Fibroblast of villous mesenchyme (primary cell): ENCODE measurements around the gene TCF12. TPM values are rescaled to one million over a fixed set of nuclear protein-coding genes. Genes with fewer than 3 reads are reported as not detected.

Experiments used
- DNase-seq: peaks from one replicate; pipeline ENCODE4 v3.0.0-alpha.2; 2010; ENCODE audit warnings: low read depth
- H3K4me3 ChIP-seq: 2 replicates; pipeline ENCODE4 v1.5.1; 2011; ENCODE audit warnings: low read depth, mild to moderate bottlenecking, low read length
- total RNA-seq: library from RNA; depleted of rRNA; stranded (reverse); fragments of >200 nt; gene quantifications from 2 replicates; pipeline ENCODE4 v1.2.3, GENCODE V29; 2012
- TF ChIP-seq, protein P1 (sequence below): IDR thresholded peaks from 2 replicates; pipeline ENCODE4 v1.5.1; 2012; ENCODE audit warnings: low read depth, mild to moderate bottlenecking, low read length; ENCODE audit not compliant: insufficient read depth

Gene TCF12
- total RNA-seq, 1 donor, result 110 TPM

DNA sequence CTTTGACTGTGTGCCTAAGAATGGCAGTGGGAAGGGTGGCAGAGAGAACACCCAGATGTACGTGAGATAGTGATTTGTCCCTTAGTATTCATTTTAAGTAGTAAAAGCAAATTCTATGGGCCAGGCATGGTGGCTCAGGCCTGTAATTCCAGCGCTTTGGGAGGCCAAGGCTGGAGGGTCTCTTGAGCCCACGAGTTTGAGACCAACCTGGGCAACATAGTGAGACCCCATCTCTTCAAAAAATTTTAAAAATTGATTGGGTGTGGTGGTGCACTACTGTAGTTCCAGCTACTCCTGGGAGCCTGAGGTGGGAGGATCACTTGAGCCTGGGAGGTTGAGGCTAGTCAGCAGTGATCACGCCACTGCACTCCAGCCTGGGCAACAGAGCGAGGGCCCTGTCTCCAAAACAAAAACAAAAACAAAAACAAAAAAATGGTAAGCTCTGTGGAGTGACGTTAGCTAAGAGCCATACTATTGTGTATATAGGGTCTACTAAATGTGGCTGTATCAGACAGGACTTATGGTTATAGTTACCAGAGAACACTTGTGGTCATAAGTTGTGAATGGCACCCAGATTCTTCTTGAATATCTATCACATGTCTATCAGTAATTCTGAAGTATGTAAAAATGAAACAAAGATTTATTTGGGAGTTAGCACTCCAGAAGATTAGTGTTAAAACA is 171.5 kb downstream of the TCF12 start:
- no peak for DNase-seq
- TF ChIP-seq, protein P1, sequence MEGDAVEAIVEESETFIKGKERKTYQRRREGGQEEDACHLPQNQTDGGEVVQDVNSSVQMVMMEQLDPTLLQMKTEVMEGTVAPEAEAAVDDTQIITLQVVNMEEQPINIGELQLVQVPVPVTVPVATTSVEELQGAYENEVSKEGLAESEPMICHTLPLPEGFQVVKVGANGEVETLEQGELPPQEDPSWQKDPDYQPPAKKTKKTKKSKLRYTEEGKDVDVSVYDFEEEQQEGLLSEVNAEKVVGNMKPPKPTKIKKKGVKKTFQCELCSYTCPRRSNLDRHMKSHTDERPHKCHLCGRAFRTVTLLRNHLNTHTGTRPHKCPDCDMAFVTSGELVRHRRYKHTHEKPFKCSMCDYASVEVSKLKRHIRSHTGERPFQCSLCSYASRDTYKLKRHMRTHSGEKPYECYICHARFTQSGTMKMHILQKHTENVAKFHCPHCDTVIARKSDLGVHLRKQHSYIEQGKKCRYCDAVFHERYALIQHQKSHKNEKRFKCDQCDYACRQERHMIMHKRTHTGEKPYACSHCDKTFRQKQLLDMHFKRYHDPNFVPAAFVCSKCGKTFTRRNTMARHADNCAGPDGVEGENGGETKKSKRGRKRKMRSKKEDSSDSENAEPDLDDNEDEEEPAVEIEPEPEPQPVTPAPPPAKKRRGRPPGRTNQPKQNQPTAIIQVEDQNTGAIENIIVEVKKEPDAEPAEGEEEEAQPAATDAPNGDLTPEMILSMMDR, result no peak
- H3K4me3 ChIP-seq, result no peak overlapping the region

DNA sequence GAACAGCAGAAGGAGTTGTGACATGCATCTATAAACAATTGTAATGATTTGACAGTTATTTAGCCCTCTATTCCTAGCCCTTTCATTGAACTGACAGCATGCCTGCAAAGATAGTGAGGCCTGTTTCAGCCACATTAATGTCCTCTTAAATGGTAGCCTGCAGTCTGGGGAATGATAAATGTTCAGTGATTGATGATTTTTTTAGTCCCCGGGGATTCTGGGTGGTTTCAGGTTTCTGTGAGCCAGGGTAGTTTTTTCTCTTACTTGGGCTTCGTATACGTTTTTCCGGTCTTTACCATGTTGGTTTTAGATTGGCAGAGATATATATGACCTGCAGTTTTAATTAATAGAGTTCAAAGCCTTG is 172.0 kb downstream of the TCF12 start:
- peak; percentile 34 for DNase-seq

DNA sequence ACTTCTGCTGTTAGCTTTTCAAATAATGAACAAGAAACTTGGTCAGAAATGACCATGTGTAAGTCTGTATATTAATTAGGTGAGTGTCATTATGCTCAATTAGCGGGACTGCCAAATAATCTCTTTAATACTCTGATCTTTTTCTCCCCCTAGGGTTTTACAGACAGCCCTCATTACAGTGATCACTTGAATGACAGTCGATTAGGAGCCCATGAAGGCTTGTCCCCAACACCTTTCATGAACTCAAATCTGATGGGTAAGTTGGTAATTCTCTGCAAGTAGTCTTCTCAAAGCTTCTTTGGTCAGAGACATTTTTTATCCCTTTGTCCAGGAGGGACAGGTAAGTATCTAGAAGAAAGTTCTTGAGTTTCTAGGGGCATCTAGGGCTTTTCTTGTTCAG is 173.2 kb downstream of the TCF12 start:
- TF ChIP-seq, protein P1, result no peak
- no peak overlapping the region for H3K4me3 ChIP-seq
- DNase-seq, result no peak

More for the DNA sequence above, 172.0 kb downstream of the TCF12 start:
- H3K4me3 ChIP-seq, result no peak overlapping the region
- TF ChIP-seq, protein P1, result no peak

DNA sequence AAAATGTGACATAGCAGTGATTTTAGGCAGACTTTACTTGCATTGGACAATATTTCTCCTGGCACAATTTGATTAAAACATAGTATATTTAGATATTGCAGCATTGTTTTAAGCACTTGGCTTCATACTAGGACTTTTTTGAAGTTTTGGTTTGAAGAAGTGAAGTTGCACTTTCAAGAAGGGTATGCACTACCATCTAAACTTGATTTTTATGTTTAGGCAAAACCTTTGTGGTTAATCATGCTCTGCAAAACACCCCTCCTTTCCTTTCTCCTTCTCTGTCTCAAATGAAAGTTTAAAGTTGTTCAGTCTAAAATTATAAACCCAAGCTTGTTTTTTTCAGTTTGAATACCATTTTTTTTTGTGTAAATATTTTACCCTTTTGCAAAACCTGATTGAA is 173.8 kb downstream of the TCF12 start:
- TF ChIP-seq, protein P1, result no peak
- H3K4me3 ChIP-seq, result no peak overlapping the region
- DNase-seq, result no peak

DNA sequence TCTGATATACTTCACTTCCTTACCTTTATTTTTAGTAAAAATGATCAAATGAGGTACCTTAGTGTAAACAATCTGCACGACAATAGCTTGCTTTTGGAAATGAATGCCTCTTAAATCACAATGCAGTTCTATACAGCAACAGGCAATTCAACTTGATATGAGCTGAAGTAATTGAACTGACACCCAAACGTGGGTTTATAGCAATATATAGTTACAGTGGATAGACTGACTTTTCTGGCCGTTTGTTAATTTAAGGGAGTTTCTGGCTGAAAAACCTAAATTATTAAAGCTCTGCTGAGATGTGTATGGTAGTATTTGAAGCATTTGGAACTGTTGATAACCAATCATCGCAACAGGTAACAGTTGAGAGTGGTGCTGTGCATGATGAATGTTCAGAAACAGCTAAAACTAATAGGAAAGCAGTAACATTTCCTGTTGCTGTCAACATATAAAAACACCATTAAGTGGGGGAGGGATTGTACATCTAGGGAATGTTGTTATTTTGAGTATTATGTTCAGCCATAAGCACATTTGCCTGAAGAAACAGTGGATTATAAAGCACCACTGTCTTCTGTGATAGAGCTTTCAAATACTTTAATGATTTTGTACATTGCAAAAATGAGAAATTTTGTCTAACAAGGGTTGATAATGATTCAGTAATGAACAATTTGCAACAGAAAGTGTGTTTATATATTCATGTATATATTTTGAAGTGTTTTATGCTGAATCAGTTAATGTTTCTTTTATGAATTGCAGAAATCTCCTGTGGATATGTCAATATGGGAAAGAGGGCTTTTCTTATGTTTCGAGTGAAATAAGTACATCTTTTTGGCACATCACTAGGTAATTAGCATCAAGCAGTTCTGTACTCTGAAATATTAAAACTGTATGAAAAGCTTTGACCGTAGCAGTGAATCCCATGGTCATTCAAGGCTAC is 176.1 kb downstream of the TCF12 start:
- no peak for DNase-seq
- TF ChIP-seq, protein P1, result no peak

DNA sequence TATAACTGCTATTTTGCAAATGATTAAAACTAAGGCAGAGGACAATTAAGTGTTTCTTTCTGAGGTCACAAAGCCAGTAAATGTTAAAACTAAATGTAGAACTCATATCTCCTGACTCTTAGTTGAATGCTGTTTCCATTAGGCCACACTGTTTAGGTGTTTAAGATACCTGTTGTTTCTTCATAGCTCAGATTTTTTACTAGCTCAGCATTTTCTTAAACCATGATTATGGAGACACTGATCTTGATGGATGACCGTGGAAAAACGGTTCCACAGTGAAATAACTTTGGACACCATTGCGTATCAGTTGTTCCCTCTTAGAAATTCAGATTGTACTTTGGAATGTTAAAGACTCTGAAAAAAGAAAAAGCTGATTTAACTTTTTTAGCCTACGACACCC is 177.5 kb downstream of the TCF12 start:
- TF ChIP-seq, protein P1, result no peak
- no peak overlapping the region for H3K4me3 ChIP-seq
- DNase-seq, result no peak

More for the DNA sequence above, 176.1 kb downstream of the TCF12 start:
- no peak overlapping the region for H3K4me3 ChIP-seq
